Measurements from ENCODE around the gene PDLIM4.

Gene PDLIM4, protein sequence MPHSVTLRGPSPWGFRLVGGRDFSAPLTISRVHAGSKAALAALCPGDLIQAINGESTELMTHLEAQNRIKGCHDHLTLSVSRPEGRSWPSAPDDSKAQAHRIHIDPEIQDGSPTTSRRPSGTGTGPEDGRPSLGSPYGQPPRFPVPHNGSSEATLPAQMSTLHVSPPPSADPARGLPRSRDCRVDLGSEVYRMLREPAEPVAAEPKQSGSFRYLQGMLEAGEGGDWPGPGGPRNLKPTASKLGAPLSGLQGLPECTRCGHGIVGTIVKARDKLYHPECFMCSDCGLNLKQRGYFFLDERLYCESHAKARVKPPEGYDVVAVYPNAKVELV

GRCh38 chr5:132257131-132258101 is at the start of gene PDLIM4:
Gene PDLIM4, plus strand, starts transcription at chr5:132257696. Its CDS starts 39 bp downstream, at chr5:132257735.
- DNase-seq, result peak; percentile 83

DNA sequence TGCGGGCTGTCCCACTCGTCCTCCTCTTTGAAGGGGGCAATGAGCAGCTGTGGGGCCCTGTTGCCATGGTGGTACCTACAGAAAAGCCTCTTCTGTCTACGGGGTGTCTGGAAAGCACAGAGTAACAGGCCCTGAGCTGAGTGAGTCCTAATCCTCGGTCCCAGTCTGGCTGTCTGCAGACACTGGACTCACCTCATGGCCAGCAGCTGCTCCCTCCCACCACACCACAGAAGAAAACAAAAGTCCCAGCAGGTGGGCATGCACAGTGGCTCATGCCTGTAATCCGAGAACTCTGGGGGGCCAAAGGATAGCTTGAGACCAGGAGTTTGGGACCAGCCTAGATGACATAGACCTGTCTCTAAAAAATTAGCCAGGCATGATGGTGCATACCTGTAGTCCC is 49.7 kb upstream of the PDLIM4 start:
- DNase-seq, result peak; percentile 29

- peak; percentile 59 for DNase-seq
These were observed 48.4 kb upstream of the PDLIM4 start for GRCh38 chr5:132209131-132209530.

- DNase-seq, result peak; percentile 29
These were observed 47.5 kb upstream of the PDLIM4 start for GRCh38 chr5:132209901-132210545.

GRCh38 chr5:132210944-132211343 is 46.6 kb upstream of the PDLIM4 start:
- DNase-seq, result no peak

DNA sequence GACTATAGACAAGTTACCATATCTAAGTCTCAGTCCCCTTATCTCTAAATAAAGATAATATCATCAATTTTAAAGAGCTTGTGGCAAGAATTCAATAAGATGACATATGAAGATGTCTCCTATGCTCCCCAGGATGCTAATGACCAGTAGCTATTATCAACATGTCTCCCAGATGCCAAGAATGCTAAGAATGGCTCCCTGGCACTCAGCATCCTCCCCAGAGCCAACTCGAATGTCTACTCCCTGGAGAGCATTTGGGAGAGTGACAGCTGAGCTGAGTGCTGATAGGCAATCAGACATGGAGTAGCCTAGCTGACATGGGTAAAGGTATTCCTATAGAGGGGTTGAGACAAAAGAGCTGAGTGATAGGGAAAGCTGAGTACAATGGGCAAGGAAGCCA is 45.7 kb upstream of the PDLIM4 start:
- DNase-seq, result no peak

DNA sequence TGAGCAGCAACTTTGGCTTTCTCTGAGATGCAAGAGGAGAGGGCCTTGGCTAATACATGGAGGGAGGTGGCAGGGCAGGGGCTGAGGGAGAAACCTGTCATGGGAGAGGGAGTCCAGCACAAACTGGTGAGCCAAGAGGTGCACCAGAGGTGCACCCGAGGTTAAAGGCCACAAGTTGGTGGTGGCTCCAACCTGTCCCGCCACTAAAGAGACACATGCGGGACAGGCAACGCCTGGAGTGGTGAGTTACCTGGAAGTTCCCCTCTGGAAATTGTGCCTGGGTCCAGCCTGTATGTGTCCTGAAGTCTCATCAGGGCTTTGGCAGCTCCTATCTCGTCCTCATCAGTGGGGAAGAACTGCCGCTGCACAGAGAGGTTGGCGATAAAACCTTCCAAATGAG is 43.8 kb upstream of the PDLIM4 start:
- no peak for DNase-seq

DNA sequence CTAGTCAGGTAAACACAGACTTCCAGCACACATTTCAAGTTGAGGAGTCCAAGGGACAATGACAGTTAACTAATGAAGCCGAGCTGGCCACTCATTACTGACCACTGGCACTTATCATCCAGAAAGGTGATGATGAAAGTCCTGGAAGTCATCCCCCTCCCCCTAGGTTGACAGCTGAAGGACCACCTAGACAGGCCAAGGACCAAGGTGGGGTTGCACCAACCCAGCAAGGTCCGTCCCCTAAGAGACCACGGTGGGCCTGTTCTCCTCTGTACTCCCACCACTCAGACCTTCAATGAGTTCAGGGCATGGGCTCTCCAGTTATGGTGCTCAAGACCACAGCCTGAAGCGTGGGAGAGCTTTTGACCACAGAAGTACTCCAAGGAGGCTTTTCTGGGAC is 43.0 kb upstream of the PDLIM4 start:
- DNase-seq, result no peak

GRCh38 chr5:132215329-132215728 is 42.2 kb upstream of the PDLIM4 start:
- DNase-seq, result peak; percentile 77

- DNase-seq, result no peak
These were observed 39.2 kb upstream of the PDLIM4 start for GRCh38 chr5:132218321-132218720.

DNA sequence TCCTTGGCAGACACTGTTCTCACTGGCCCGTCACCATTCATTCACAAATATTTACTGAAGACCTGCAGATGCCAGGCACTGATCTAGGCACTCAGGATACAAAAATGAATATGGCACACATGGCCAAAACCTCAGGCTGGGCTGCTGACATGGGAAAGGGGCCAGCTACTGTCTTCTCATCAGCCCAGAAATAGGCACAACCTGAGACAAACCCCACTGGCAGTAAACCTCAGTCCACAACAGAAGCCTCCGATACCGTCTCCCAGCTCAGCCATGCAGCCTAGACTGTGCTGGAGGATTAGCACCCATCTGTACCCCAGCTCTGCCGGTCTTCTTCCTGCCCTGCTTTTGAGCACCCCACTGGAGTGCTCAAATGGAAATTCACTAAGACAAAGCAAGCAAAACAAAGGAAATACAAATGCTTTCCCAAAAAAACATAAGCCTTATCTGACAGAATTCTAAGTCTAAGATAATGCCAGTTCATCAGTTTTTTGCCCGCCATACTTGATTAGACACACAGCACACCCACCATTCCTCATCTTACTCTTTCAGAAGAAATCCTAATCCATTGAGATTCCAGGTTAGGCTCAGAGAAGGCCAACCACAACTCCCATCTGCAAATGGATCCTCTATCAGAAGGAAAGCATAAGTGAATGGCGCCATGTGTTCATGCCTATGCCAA is 38.1 kb upstream of the PDLIM4 start:
- no peak for DNase-seq

GRCh38 chr5:132219981-132220380 is 37.5 kb upstream of the PDLIM4 start:
- DNase-seq, result no peak

- no peak for DNase-seq
These were observed 37.0 kb upstream of the PDLIM4 start for GRCh38 chr5:132220491-132220890.

DNA sequence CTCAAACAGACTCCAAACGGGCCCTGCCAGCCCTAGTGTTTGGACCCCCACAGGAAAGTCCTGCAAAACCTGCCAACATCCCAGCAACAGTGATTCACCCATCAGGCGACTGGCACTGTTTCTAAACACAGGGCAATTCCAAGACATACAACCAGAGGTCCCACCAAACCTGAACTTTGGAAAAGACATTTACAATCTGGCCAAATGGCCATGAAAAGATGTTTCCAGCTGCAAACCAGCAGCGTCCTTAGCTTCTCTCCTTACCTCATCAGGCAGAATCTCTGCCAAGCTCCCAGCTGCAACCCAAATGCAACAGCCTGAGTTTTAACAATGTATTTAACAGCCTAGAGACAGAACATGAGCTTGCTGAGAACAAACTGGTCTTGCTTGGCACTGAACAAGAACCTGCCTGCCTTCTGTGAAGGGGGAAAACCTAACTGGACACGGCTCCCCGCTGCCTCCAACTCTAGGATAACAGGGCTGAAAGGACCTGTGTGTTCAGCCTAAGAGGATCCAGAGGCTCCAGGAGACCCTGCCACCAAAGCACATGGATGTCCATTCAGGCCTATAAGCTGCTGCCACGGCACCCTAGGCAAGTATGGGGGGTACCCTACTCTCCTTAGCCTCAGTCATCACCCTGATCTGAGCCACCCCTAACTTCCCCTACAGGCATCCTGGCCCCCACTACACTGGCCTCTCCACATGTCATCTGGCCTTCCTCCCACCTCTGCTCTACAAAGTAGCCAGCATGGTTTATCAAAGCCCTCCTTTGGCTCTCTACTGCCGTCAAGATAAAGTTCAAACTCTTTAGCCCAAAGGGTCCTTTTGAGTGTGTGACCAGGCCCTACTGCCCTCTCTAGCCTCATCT is 35.5 kb upstream of the PDLIM4 start:
- DNase-seq, result no peak

GRCh38 chr5:132222649-132223038 is 34.9 kb upstream of the PDLIM4 start:
- no peak for DNase-seq

- peak; percentile 18 for DNase-seq
These were observed 33.6 kb upstream of the PDLIM4 start for GRCh38 chr5:132223861-132224260.

DNA sequence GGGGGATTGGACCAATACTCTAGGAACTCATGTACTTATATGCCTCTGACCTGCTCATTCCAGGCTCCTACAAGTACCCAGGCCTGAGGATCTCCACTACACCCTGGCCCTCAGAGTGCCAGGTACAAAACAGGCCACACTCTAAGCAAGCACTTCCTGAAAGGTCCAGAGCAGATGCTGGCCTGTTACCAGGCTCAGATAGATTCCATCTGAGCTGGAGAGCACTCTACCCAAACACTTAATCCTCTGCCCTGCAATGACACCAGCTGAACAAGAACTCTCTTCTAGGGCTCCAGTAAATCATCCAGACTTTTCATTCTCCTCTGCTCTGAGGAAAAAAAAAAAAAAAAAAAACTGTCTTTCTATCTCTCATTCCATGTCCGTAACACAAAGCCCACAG is 32.8 kb upstream of the PDLIM4 start:
- DNase-seq, result peak; percentile 44

DNA sequence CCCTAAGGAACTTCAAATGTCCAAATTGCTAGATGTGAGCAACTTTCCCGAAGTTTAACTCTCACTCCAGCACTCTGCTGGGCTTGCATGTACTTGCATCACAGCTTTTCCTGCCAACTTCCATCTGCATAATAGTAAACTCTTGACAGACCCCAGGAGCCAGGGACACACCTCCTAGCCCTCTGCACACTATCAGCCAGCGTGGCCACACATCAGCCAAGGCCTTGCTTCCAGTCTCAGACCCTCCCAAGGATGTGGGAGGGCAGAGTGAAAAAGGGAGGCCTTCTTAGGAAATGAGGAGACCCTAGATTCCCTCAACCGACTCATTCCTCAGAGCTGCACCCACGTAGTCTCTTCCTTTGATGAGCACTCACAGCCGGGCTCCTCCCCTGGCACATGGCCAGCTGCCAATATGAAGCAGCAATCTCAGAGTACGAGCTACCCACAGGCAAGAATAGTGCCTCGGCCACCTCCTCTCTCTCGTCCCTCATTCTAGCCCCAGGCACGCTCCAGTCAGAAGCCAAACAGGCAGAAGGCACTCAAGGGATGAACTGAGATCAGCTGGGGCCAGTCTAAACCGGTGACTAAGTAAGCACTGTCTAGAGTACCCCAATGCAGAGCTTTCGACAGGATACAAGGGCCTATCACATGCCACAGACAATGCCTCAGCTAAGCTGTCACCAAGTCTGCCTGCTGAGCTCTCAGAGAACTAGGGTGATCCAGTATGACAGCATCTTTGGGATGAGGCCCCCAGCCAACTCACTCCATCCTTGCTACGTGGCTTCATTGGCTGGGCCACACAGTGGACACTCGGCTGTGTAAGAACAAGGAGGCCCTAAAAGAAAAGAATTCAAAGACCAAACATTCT is 32.1 kb upstream of the PDLIM4 start:
- peak; percentile 60 for DNase-seq

- peak; percentile 45 for DNase-seq
These were observed 30.8 kb upstream of the PDLIM4 start for GRCh38 chr5:132226516-132227234.

GRCh38 chr5:132227235-132227484 is 30.3 kb upstream of the PDLIM4 start:
- no peak for DNase-seq

Data from islet precursor cell (in vitro differentiated cells).